Mammary epithelial cell (primary cell): ENCODE measurements around the gene PYROXD2.

Experiments
- EZH2 ChIP-seq: IDR thresholded peaks from 2 replicates; pipeline ENCODE4 v1.6.1; 2012; ENCODE audit warnings: low read length, inconsistent platforms, borderline replicate concordance
- TF ChIP-seq, protein P1 (sequence below), 2 donors: IDR thresholded peaks in 1 of 2; conservative IDR thresholded peaks in 1 of 2; 2 replicates each; pipeline ENCODE4 v1.5.1; 2011 to 2012; ENCODE audit warnings: inconsistent platforms in 2 of 2, low read length in 2 of 2, mild to moderate bottlenecking in 2 of 2, control low read depth in 1 of 2, low read depth in 1 of 2; ENCODE audit not compliant: insufficient read depth in 1 of 2; ENCODE audit errors: extremely low read depth in 1 of 2

GRCh38 chr10:98435178-98435577 lies 20.2 kb upstream of the PYROXD2 start:
- no peak for TF ChIP-seq EZH2
- TF ChIP-seq, protein P1, sequence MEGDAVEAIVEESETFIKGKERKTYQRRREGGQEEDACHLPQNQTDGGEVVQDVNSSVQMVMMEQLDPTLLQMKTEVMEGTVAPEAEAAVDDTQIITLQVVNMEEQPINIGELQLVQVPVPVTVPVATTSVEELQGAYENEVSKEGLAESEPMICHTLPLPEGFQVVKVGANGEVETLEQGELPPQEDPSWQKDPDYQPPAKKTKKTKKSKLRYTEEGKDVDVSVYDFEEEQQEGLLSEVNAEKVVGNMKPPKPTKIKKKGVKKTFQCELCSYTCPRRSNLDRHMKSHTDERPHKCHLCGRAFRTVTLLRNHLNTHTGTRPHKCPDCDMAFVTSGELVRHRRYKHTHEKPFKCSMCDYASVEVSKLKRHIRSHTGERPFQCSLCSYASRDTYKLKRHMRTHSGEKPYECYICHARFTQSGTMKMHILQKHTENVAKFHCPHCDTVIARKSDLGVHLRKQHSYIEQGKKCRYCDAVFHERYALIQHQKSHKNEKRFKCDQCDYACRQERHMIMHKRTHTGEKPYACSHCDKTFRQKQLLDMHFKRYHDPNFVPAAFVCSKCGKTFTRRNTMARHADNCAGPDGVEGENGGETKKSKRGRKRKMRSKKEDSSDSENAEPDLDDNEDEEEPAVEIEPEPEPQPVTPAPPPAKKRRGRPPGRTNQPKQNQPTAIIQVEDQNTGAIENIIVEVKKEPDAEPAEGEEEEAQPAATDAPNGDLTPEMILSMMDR (conservative IDR thresholded peaks at IDR 0.05 in 1 of 2, IDR thresholded peaks at IDR 0.05 in 1 of 2; ENCODE audit: extremely low read depth in 1 of 2, insufficient read depth in 1 of 2, low read depth in 1 of 2, low read length in 2 of 2): no peak
